HepG2 (cell line): Measurements from ENCODE around the gene ZNF563. TPM values are rescaled to one million over a fixed set of nuclear protein-coding genes. Genes with fewer than 3 reads are reported as not detected.
A peak's percentile ranks its signal among the peaks of the same experiment; 100 is the strongest.

Experiments used
- BHLHE40 ChIP-seq: IDR thresholded peaks from 2 replicates; pipeline ENCODE4 v1.6.1; 2011; ENCODE audit warnings: low read length, improper control_type of control experiment
- CENPX ChIP-seq: sonication (generic); formaldehyde crosslinking; IDR thresholded peaks from 2 replicates; pipeline ENCODE4 v1.9.0; 2021; ENCODE audit warnings: mild to moderate bottlenecking, missing genetic modification reagents, moderate library complexity
- CREB1 ChIP-seq, 2 experiments: fragments of 450-650 bp in 1 of 2; IDR thresholded peaks; 2 replicates each; pipeline ENCODE4 v1.6.1; 2016 to 2017; ENCODE audit warnings: control low read depth in 1 of 2, mild to moderate bottlenecking in 1 of 2, missing compliant biosample characterization in 1 of 2, missing genetic modification characterization in 1 of 2
- DNMT3B ChIP-seq: conservative IDR thresholded peaks from 2 replicates; pipeline ENCODE4 v1.6.1; 2016; ENCODE audit warnings: missing biosample characterization, control low read depth
- KDM1A ChIP-seq: IDR thresholded peaks from 2 replicates; pipeline ENCODE4 v1.6.1; 2016; ENCODE audit warnings: missing compliant biosample characterization
- MXD4 ChIP-seq: IDR thresholded peaks from 2 replicates; pipeline ENCODE4 v1.6.1; 2016; ENCODE audit warnings: mild to moderate bottlenecking, missing biosample characterization, missing genetic modification reagents
- NFYB ChIP-seq: sonication (generic); formaldehyde crosslinking; IDR thresholded peaks from 2 replicates; pipeline ENCODE4 v1.4.0; 2020; ENCODE audit warnings: missing genetic modification reagents
- PHF8 ChIP-seq: sonication (generic); formaldehyde crosslinking; IDR thresholded peaks from 2 replicates; pipeline ENCODE4 v1.5.0; 2020; ENCODE audit warnings: missing genetic modification reagents
- SP4 ChIP-seq: sonication (generic); formaldehyde crosslinking; IDR thresholded peaks from 2 replicates; pipeline ENCODE4 v1.8.1; 2023; ENCODE audit warnings: mild to moderate bottlenecking, missing genetic modification reagents
- ZKSCAN5 ChIP-seq: sonication (generic); formaldehyde crosslinking; IDR thresholded peaks from 2 replicates; pipeline ENCODE4 v1.5.1; 2020; ENCODE audit warnings: mild to moderate bottlenecking, missing genetic modification reagents
- ZNF124 ChIP-seq: sonication (generic); formaldehyde crosslinking; IDR thresholded peaks from 2 replicates; pipeline ENCODE4 v1.4.0; 2020; ENCODE audit warnings: missing genetic modification reagents
- ZNF225 ChIP-seq: sonication (generic); formaldehyde crosslinking; IDR thresholded peaks from 2 replicates; pipeline ENCODE4 v1.4.0; 2020; ENCODE audit warnings: mild to moderate bottlenecking, missing genetic modification reagents
- ZNF343 ChIP-seq: sonication (generic); formaldehyde crosslinking; IDR thresholded peaks from 2 replicates; pipeline ENCODE4 v1.4.0; 2020; ENCODE audit warnings: mild to moderate bottlenecking, missing genetic modification reagents
- ZNF562 ChIP-seq: sonication (generic); formaldehyde crosslinking; IDR thresholded peaks from 2 replicates; pipeline ENCODE4 v1.8.0; 2022; ENCODE audit warnings: missing genetic modification reagents, borderline replicate concordance
- ZNF709 ChIP-seq: sonication (generic); formaldehyde crosslinking; IDR thresholded peaks from 2 replicates; pipeline ENCODE4 v1.5.0; 2020; ENCODE audit warnings: mild to moderate bottlenecking, missing genetic modification reagents
- ZNF724P ChIP-seq: sonication (generic); formaldehyde crosslinking; IDR thresholded peaks from 2 replicates; pipeline ENCODE4 v1.8.0; 2022; ENCODE audit warnings: missing genetic modification reagents, borderline replicate concordance
- ZNF782 ChIP-seq: sonication (generic); formaldehyde crosslinking; IDR thresholded peaks from 2 replicates; pipeline ENCODE4 v1.4.0; 2020; ENCODE audit warnings: missing genetic modification reagents, mild to moderate bottlenecking, borderline replicate concordance
- polyA plus RNA-seq, 8 experiments: library from polyadenylated mRNA; depleted of rRNA in 3 of 8; stranded (reverse) in 7 of 8; unstranded in 1 of 8; fragments of >200 nt; fragmentation: Illumina TruSeq in 4 of 8; extraction: Trizol in 4 of 8; gene quantifications; 2 replicates each; pipeline versions ENCODE4 v1.2.1 to v1.2.3, GENCODE V29; 2011 to 2016; ENCODE audit warnings: low read depth in 4 of 8, missing spikeins in 1 of 8, mixed read lengths in 1 of 8; ENCODE audit not compliant: insufficient read depth in 1 of 8
- total RNA-seq, 5 experiments: library from RNA; depleted of rRNA; stranded (reverse); fragments of >200 nt; fragmentation: Illumina TruSeq; extraction: Trizol; gene quantifications; 2 replicates each; pipeline ENCODE4 v1.2.3, GENCODE V29; 2016; ENCODE audit warnings: low read depth in 1 of 5
- TF ChIP-seq, protein P1 (sequence below): sonication (generic); formaldehyde crosslinking; IDR thresholded peaks from 2 replicates; pipeline ENCODE4 v1.5.1; 2020; ENCODE audit warnings: mild to moderate bottlenecking, missing genetic modification reagents
- TF ChIP-seq, protein P2 (sequence below): sonication (generic); formaldehyde crosslinking; IDR thresholded peaks from 2 replicates; pipeline ENCODE4 v1.5.1; 2020; ENCODE audit warnings: mild to moderate bottlenecking, moderate library complexity, missing genetic modification reagents
- TF ChIP-seq, protein P3 (sequence below): sonication (generic); formaldehyde crosslinking; IDR thresholded peaks from 2 replicates; pipeline ENCODE4 v1.5.0; 2020; ENCODE audit warnings: mild to moderate bottlenecking, missing genetic modification reagents, borderline replicate concordance
- TF ChIP-seq, protein P4 (sequence below): sonication (generic); formaldehyde crosslinking; IDR thresholded peaks from 2 replicates; pipeline ENCODE4 v1.5.1; 2020; ENCODE audit warnings: mild to moderate bottlenecking, missing genetic modification reagents, borderline replicate concordance

Gene ZNF563
- total and polyA plus RNA-seq, 2 of the 13 experiments (the other 11 are each of a cell fraction or from before 2014, with no cell fraction given): 7.5 to 19.5 TPM

DNA sequence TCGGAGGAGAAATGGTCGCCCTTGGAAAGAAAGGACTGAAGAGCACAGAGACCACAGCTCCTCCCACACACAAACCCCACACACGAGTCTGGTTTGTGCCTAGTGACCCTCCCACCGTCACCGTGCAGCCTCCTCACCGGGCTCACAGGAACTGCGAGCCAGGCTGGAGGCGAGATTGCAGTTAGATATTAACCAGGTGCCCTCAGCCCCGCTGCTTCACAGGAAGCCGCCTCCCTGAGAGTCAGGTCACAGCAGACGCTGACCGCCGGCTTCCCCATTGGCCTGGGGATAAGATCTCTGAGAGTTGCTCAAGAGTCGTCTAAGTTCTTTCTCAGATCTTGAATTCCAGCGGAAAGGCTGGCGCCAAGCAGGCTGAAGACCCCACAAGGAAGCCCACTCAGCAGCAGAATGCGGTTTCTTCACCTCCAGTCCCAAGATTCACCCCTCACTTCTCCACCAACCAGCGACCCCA lies 39.6 kb downstream of the ZNF563 start (continued):
- TF ChIP-seq, protein P1, sequence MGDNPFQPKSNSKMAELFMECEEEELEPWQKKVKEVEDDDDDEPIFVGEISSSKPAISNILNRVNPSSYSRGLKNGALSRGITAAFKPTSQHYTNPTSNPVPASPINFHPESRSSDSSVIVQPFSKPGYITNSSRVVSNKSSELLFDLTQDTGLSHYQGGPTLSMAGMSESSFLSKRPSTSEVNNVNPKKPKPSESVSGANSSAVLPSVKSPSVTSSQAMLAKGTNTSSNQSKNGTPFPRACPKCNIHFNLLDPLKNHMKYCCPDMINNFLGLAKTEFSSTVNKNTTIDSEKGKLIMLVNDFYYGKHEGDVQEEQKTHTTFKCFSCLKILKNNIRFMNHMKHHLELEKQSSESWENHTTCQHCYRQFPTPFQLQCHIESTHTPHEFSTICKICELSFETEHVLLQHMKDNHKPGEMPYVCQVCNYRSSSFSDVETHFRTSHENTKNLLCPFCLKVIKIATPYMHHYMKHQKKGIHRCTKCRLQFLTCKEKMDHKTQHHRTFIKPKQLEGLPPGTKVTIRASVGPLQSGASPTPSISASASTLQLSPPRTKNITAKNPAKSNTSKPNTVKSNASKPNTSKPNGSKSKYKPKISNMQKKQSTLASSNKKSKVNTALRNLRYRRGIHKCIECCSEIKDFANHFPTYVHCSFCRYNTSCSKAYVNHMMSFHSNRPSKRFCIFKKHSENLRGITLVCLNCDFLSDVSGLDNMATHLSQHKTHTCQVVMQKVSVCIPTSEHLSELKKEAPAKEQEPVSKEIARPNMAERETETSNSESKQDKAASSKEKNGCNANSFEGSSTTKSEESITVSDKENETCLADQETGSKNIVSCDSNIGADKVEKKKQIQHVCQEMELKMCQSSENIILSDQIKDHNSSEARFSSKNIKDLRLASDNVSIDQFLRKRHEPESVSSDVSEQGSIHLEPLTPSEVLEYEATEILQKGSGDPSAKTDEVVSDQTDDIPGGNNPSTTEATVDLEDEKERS (CRISPR knock-in tag): no peak
- TF ChIP-seq ZNF225 (CRISPR knock-in tag) (no peak), ZNF709 (no peak), ZNF343 (no peak), NFYB (peak; percentile 49; the same call in 1 of the 2 replicates), CENPX (no peak), KDM1A (CRISPR knock-in tag) (no peak), PHF8 (no peak; the same call in none of the 2 replicates), BHLHE40 (no peak; the same call in 1 of the 2 replicates), MXD4 (CRISPR knock-in tag) (peak; percentile 73; the same call in 1 of the 2 replicates), ZNF562 (no peak), CREB1 (IDR thresholded peaks at IDR 0.05) (peak; percentile 59), CREB1 (CRISPR knock-in tag; IDR thresholded peaks at IDR 0.05) (no peak), SP4 (CRISPR knock-in tag) (no peak), DNMT3B (no peak), ZKSCAN5 (CRISPR knock-in tag) (no peak), ZNF124 (CRISPR knock-in tag) (0 out of 2 replicates have a peak, but pooled peaks have one; percentile 56), ZNF724P (CRISPR knock-in tag) (peak; percentile 64; the same call in 1 of the 2 replicates), ZNF782 (CRISPR knock-in tag) (no peak)
- TF ChIP-seq, protein P2, sequence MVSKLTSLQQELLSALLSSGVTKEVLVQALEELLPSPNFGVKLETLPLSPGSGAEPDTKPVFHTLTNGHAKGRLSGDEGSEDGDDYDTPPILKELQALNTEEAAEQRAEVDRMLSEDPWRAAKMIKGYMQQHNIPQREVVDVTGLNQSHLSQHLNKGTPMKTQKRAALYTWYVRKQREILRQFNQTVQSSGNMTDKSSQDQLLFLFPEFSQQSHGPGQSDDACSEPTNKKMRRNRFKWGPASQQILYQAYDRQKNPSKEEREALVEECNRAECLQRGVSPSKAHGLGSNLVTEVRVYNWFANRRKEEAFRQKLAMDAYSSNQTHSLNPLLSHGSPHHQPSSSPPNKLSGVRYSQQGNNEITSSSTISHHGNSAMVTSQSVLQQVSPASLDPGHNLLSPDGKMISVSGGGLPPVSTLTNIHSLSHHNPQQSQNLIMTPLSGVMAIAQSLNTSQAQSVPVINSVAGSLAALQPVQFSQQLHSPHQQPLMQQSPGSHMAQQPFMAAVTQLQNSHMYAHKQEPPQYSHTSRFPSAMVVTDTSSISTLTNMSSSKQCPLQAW (CRISPR knock-in tag): peak; percentile 98
- TF ChIP-seq, protein P3, sequence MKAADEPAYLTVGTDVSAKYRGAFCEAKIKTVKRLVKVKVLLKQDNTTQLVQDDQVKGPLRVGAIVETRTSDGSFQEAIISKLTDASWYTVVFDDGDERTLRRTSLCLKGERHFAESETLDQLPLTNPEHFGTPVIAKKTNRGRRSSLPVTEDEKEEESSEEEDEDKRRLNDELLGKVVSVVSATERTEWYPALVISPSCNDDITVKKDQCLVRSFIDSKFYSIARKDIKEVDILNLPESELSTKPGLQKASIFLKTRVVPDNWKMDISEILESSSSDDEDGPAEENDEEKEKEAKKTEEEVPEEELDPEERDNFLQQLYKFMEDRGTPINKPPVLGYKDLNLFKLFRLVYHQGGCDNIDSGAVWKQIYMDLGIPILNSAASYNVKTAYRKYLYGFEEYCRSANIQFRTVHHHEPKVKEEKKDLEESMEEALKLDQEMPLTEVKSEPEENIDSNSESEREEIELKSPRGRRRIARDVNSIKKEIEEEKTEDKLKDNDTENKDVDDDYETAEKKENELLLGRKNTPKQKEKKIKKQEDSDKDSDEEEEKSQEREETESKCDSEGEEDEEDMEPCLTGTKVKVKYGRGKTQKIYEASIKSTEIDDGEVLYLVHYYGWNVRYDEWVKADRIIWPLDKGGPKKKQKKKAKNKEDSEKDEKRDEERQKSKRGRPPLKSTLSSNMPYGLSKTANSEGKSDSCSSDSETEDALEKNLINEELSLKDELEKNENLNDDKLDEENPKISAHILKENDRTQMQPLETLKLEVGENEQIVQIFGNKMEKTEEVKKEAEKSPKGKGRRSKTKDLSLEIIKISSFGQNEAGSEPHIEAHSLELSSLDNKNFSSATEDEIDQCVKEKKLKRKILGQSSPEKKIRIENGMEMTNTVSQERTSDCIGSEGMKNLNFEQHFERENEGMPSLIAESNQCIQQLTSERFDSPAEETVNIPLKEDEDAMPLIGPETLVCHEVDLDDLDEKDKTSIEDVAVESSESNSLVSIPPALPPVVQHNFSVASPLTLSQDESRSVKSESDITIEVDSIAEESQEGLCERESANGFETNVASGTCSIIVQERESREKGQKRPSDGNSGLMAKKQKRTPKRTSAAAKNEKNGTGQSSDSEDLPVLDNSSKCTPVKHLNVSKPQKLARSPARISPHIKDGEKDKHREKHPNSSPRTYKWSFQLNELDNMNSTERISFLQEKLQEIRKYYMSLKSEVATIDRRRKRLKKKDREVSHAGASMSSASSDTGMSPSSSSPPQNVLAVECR (CRISPR knock-in tag): no peak; the same call in 1 of the 2 replicates
- TF ChIP-seq, protein P4, sequence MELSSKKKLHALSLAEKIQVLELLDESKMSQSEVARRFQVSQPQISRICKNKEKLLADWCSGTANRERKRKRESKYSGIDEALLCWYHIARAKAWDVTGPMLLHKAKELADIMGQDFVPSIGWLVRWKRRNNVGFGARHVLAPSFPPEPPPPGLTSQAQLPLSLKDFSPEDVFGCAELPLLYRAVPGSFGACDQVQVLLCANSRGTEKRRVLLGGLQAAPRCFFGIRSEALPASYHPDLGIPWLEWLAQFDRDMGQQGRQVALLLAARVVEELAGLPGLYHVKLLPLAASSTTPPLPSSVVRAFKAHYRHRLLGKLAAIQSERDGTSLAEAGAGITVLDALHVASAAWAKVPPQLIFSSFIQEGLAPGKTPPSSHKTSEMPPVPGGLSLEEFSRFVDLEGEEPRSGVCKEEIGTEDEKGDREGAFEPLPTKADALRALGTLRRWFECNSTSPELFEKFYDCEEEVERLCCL (CRISPR knock-in tag): no peak
